ENCODE data around the gene YES1. TPM values are rescaled to one million over a fixed set of nuclear protein-coding genes. Genes with fewer than 3 reads are reported as not detected.

Gene YES1
- total RNA-seq, 4 donors from 2014 or later: 19.2 to 39.5 (median 29.6) TPM

DNA sequence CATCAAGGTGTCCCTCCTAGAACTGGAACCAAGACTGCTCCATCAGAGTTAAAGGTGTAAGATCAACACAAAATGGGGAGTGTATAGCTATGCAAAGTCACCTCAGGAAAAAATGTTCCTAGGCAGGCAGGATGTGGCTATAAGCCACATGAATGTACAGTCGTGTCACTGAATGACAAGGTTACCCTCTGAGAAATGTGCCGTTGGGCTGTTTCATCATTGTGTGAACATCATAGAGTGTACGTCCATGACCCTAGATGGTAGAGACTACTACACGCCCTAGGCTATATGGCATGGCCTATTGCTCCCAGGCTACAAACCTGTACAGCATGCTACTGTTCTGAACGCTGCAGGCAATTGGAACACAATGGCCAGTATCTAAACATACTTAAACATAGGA, 130.1 kb downstream of the YES1 start:
- Histone ChIP-seq H3K36me3 (peaks cover 0 to 14% of the 10 kb centered on the region in 2 donors), H3K27me3 (no peaks in the 10 kb centered on the region), H3K9me3 (no peaks in the 10 kb centered on the region), H3K4me3 (no peak overlapping the region), H3K4me1 (no peaks in the 10 kb centered on the region), H3K27ac (no peak overlapping the region)
- no peak for ATAC-seq
- intact Hi-C loops (cut with DNase I; ENCODE audit: low total_unique reads): no loop called here
- no peak for DNase-seq
- in situ Hi-C loops (cut with MboI; ENCODE audit: low sequenced_read_pairs in 4 of 4): no loop called here
- TF ChIP-seq, protein P1, sequence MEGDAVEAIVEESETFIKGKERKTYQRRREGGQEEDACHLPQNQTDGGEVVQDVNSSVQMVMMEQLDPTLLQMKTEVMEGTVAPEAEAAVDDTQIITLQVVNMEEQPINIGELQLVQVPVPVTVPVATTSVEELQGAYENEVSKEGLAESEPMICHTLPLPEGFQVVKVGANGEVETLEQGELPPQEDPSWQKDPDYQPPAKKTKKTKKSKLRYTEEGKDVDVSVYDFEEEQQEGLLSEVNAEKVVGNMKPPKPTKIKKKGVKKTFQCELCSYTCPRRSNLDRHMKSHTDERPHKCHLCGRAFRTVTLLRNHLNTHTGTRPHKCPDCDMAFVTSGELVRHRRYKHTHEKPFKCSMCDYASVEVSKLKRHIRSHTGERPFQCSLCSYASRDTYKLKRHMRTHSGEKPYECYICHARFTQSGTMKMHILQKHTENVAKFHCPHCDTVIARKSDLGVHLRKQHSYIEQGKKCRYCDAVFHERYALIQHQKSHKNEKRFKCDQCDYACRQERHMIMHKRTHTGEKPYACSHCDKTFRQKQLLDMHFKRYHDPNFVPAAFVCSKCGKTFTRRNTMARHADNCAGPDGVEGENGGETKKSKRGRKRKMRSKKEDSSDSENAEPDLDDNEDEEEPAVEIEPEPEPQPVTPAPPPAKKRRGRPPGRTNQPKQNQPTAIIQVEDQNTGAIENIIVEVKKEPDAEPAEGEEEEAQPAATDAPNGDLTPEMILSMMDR (IDR thresholded peaks at IDR 0.05 in 4 of 5, conservative IDR thresholded peaks at IDR 0.05 in 1 of 5): no peak
- TF ChIP-seq POLR2A (IDR thresholded peaks at IDR 0.05): no peak

DNA sequence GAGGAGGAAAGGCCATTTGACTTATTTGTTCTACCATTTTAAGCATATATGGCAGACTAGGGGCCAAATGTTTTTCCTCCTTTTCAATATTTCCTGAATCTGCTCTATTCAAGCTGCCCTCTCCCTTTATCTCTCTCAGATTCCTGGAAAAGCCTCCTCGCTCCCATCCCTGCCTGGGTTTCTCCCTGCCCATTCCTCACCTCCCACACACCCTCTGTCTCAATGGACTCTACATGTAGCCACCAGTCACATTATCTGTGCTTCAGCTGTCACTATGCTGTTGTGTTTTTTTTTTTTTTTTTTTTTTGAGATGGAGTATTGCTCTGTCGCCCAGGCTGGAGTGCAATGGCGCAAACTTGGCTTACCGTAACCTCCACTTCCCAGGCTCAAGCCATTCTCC, 131.7 kb downstream of the YES1 start:
- peaks cover 0 to 22% of the 10 kb centered on the region in 2 donors for H3K36me3 ChIP-seq
- in situ Hi-C loops (cut with MboI; ENCODE audit: low sequenced_read_pairs in 4 of 4) (no loop called here), intact Hi-C loops (cut with DNase I; ENCODE audit: low total_unique reads) (no loop called here)
- DNase-seq (no peak), ATAC-seq (no peak)
- no peak for TF ChIP-seq POLR2A (IDR thresholded peaks at IDR 0.05)
- TF ChIP-seq, protein P1 (IDR thresholded peaks at IDR 0.05 in 4 of 5, conservative IDR thresholded peaks at IDR 0.05 in 1 of 5): no peak
- no peaks in the 10 kb centered on the region for H3K27me3 ChIP-seq
- no peak overlapping the region for H3K27ac ChIP-seq
- H3K4me3 ChIP-seq: no peak overlapping the region
- H3K4me1 ChIP-seq: no peaks in the 10 kb centered on the region
- H3K9me3 ChIP-seq: no peaks in the 10 kb centered on the region

- no peaks in the 10 kb centered on the region for H3K4me1 ChIP-seq
- in situ Hi-C loops (cut with MboI; ENCODE audit: low sequenced_read_pairs in 4 of 4): no loop called here
- no peak for ATAC-seq
- no peaks in the 10 kb centered on the region for H3K9me3 ChIP-seq
- H3K27me3 ChIP-seq: no peaks in the 10 kb centered on the region
- DNase-seq: no peak
- H3K36me3 ChIP-seq: peaks cover 0 to 27% of the 10 kb centered on the region in 2 donors
- no peak overlapping the region for H3K27ac ChIP-seq
- TF ChIP-seq, protein P1 (IDR thresholded peaks at IDR 0.05 in 4 of 5, conservative IDR thresholded peaks at IDR 0.05 in 1 of 5): no peak
- TF ChIP-seq POLR2A (IDR thresholded peaks at IDR 0.05): no peak
- no peak overlapping the region for H3K4me3 ChIP-seq
- intact Hi-C loops (cut with DNase I; ENCODE audit: low total_unique reads): no loop called here
Observed at GRCh38 chr18:679516-679915, 132.5 kb downstream of the YES1 start.

- no peaks in the 10 kb centered on the region for H3K4me1 ChIP-seq
- no peak for TF ChIP-seq POLR2A (IDR thresholded peaks at IDR 0.05)
- TF ChIP-seq, protein P1 (IDR thresholded peaks at IDR 0.05 in 4 of 5, conservative IDR thresholded peaks at IDR 0.05 in 1 of 5): no peak
- no peak overlapping the region for H3K27ac ChIP-seq
- H3K9me3 ChIP-seq: no peaks in the 10 kb centered on the region
- in situ Hi-C loops (cut with MboI; ENCODE audit: low sequenced_read_pairs in 4 of 4): no loop called here
- ATAC-seq: no peak
- intact Hi-C loops (cut with DNase I; ENCODE audit: low total_unique reads): no loop called here
- no peak for DNase-seq
- H3K4me3 ChIP-seq: no peak overlapping the region
- H3K27me3 ChIP-seq: no peaks in the 10 kb centered on the region
- peaks cover 0 to 32% of the 10 kb centered on the region in 2 donors for H3K36me3 ChIP-seq
Observed at GRCh38 chr18:678482-679182, 133.4 kb downstream of the YES1 start.

Data from gastrocnemius medialis (tissue), 4 donors.